ENCODE measurements around the gene FOXL1.

GRCh38 chr16:86597880-86598606 lies 19.7 kb downstream of the FOXL1 start:
- TF ChIP-seq CTCF (IDR thresholded peaks at IDR 0.05) (no peak), POLR2AphosphoS5 (IDR thresholded peaks at IDR 0.05; ENCODE audit: low read depth, low read length) (no peak), REST (IDR thresholded peaks at IDR 0.05; ENCODE audit: insufficient read depth in 1 of 2, low read depth in 2 of 2, low read length in 1 of 2) (no peak), SIN3A (IDR thresholded peaks at IDR 0.05; ENCODE audit: borderline replicate concordance, insufficient read depth, low read depth, low read length) (no peak)
